T-helper 17 cell (primary cell): ENCODE results near the gene TMEM212. TPM values are rescaled to one million over a fixed set of nuclear protein-coding genes. Genes with fewer than 3 reads are reported as not detected.

Source experiments
- ATAC-seq: fragments of 150-1000 bp; cut with Tn5 transposase; 2 replicates; pipeline ENCODE4 v1.10.0; 2021; ENCODE audit warnings: mild to moderate bottlenecking, moderate library complexity
- DNase-seq, 3 donors: peaks; one replicate each; pipeline versions ENCODE4 v3.0.0 to v3.0.0-alpha.2; 2020 to 2021
- H3K9me3 ChIP-seq: one replicate; pipeline ENCODE4 v1.7.0; 2013; ENCODE audit warnings: low read length, mild to moderate bottlenecking; ENCODE audit not compliant: control insufficient read depth, poor library complexity, severe bottlenecking
- H3K27ac Mint-ChIP-seq: one replicate; pipeline ENCODE4 v1.8.0; 2022; ENCODE audit warnings: mild to moderate bottlenecking, moderate library complexity, mixed read lengths
- H3K27me3 Mint-ChIP-seq: one replicate; pipeline ENCODE4 v1.8.0; 2022; ENCODE audit warnings: mixed read lengths
- H3K36me3 Mint-ChIP-seq: one replicate; pipeline ENCODE4 v1.8.0; 2022; ENCODE audit warnings: low read depth, mixed read lengths
- H3K4me1 Mint-ChIP-seq: one replicate; pipeline ENCODE4 v1.8.0; 2022; ENCODE audit warnings: mild to moderate bottlenecking, mixed read lengths
- H3K4me3 Mint-ChIP-seq: one replicate; pipeline ENCODE4 v1.8.0; 2022; ENCODE audit warnings: mild to moderate bottlenecking, moderate library complexity, mixed read lengths
- total RNA-seq, 4 donors: library from RNA in 2 of 4; stranded (reverse) in 2 of 4; gene quantifications; one replicate each; pipeline ENCODE4 v1.2.3 and lab custom pipeline; 2022 to 2026

Gene TMEM212
- total RNA-seq (not detected), total RNA-seq (lab: John Stamatoyannopoulos, UW) (0 reads per million in 2 donors)

- peaks cover 9% of the 10 kb centered on the region for H3K4me1 Mint-ChIP-seq
- DNase-seq (no peak), ATAC-seq (no peak)
- H3K27me3 Mint-ChIP-seq = peaks cover 23% of the 10 kb centered on the region
- H3K27ac Mint-ChIP-seq = no peak within 1 kb of the TSS
- H3K9me3 ChIP-seq = no peaks in the 10 kb centered on the region
- no peak within 1 kb of the TSS for H3K4me3 Mint-ChIP-seq
- no peaks in the 10 kb centered on the region for H3K36me3 Mint-ChIP-seq
These were observed at the start of gene TMEM212 for GRCh38 chr3:171842864-171843518. TMEM212 (plus strand) TSS chr3:171843349; CDS start chr3:171843384, 35 bp downstream.

- H3K36me3 Mint-ChIP-seq = no peaks in the 10 kb centered on the region
- H3K9me3 ChIP-seq = no peaks in the 10 kb centered on the region
- H3K4me3 Mint-ChIP-seq = no peak overlapping the region
- H3K27me3 Mint-ChIP-seq = peaks cover 6% of the 10 kb centered on the region
- ATAC-seq = no peak
- H3K4me1 Mint-ChIP-seq = peaks cover 10% of the 10 kb centered on the region
- no peak for DNase-seq
- H3K27ac Mint-ChIP-seq = no peak overlapping the region
These were observed 46.4 kb upstream of the TMEM212 start for GRCh38 chr3:171796625-171797264.

- ATAC-seq (no peak), DNase-seq (no peak)
- Mint-ChIP-seq H3K4me3 (no peak overlapping the region), H3K4me1 (peaks cover 10% of the 10 kb centered on the region), H3K36me3 (no peaks in the 10 kb centered on the region), H3K27ac (no peak overlapping the region), H3K27me3 (peaks cover under 1% of the 10 kb centered on the region)
- no peaks in the 10 kb centered on the region for H3K9me3 ChIP-seq
These were observed 45.9 kb upstream of the TMEM212 start for GRCh38 chr3:171797265-171797679.

- no peak for ATAC-seq
These were observed 45.3 kb upstream of the TMEM212 start for GRCh38 chr3:171797873-171798272.

GRCh38 chr3:171799501-171799900 is 43.6 kb upstream of the TMEM212 start:
- DNase-seq = no peak
- ATAC-seq = no peak
- Mint-ChIP-seq H3K27me3 (no peaks in the 10 kb centered on the region), H3K27ac (no peak overlapping the region), H3K36me3 (no peaks in the 10 kb centered on the region), H3K4me3 (no peak overlapping the region), H3K4me1 (peaks cover 22% of the 10 kb centered on the region)
- H3K9me3 ChIP-seq = no peaks in the 10 kb centered on the region

More at GRCh38 chr3:171797873-171798272, 45.3 kb upstream of the TMEM212 start:
- Mint-ChIP-seq H3K4me3 (no peak overlapping the region), H3K27ac (no peak overlapping the region), H3K27me3 (no peaks in the 10 kb centered on the region), H3K36me3 (no peaks in the 10 kb centered on the region), H3K4me1 (peaks cover 16% of the 10 kb centered on the region)
- DNase-seq = no peak
- no peaks in the 10 kb centered on the region for H3K9me3 ChIP-seq

- Mint-ChIP-seq H3K27me3 (no peaks in the 10 kb centered on the region), H3K4me1 (peaks cover 24% of the 10 kb centered on the region), H3K36me3 (no peaks in the 10 kb centered on the region), H3K27ac (peak overlapping the region; percentile 57), H3K4me3 (no peak overlapping the region)
- ATAC-seq = no peak
- H3K9me3 ChIP-seq = no peaks in the 10 kb centered on the region
- DNase-seq = no peak
These were observed 41.2 kb upstream of the TMEM212 start for GRCh38 chr3:171801738-171802589.

GRCh38 chr3:171802590-171802956 is 40.6 kb upstream of the TMEM212 start:
- no peak for ATAC-seq

GRCh38 chr3:171803044-171803443 is 40.1 kb upstream of the TMEM212 start:
- DNase-seq (no peak), ATAC-seq (no peak)
- no peak overlapping the region for H3K4me3 Mint-ChIP-seq
- no peaks in the 10 kb centered on the region for H3K27me3 Mint-ChIP-seq
- H3K4me1 Mint-ChIP-seq = peaks cover 31% of the 10 kb centered on the region
- H3K9me3 ChIP-seq = no peaks in the 10 kb centered on the region
- no peaks in the 10 kb centered on the region for H3K36me3 Mint-ChIP-seq
- peak overlapping the region; percentile 32 for H3K27ac Mint-ChIP-seq

More at GRCh38 chr3:171802590-171802956, 40.6 kb upstream of the TMEM212 start:
- Mint-ChIP-seq H3K27ac (peak overlapping the region; percentile 32), H3K27me3 (no peaks in the 10 kb centered on the region), H3K4me3 (no peak overlapping the region), H3K4me1 (peaks cover 28% of the 10 kb centered on the region), H3K36me3 (no peaks in the 10 kb centered on the region)
- no peaks in the 10 kb centered on the region for H3K9me3 ChIP-seq
- no peak for DNase-seq

GRCh38 chr3:171804618-171805389 is 38.3 kb upstream of the TMEM212 start:
- no peaks in the 10 kb centered on the region for H3K27me3 Mint-ChIP-seq
- no peak for ATAC-seq
- peak overlapping the region; percentile 34 for H3K27ac Mint-ChIP-seq
- no peak overlapping the region for H3K4me3 Mint-ChIP-seq
- peaks cover 39% of the 10 kb centered on the region for H3K4me1 Mint-ChIP-seq
- no peaks in the 10 kb centered on the region for H3K36me3 Mint-ChIP-seq
- DNase-seq = no peak
- H3K9me3 ChIP-seq = no peaks in the 10 kb centered on the region

- ATAC-seq (no peak), DNase-seq (no peak)
- Mint-ChIP-seq H3K36me3 (no peaks in the 10 kb centered on the region), H3K27ac (no peak overlapping the region), H3K27me3 (peaks cover 1% of the 10 kb centered on the region), H3K4me1 (peaks cover 39% of the 10 kb centered on the region), H3K4me3 (no peak overlapping the region)
- no peaks in the 10 kb centered on the region for H3K9me3 ChIP-seq
These were observed 37.5 kb upstream of the TMEM212 start for GRCh38 chr3:171805687-171806086.

- peaks cover 39% of the 10 kb centered on the region for H3K4me1 Mint-ChIP-seq
These were observed 36.7 kb upstream of the TMEM212 start for GRCh38 chr3:171806200-171807128.

GRCh38 chr3:171807129-171807675 is 35.9 kb upstream of the TMEM212 start:
- Mint-ChIP-seq H3K27ac (no peak overlapping the region), H3K36me3 (no peaks in the 10 kb centered on the region), H3K27me3 (peaks cover 4% of the 10 kb centered on the region), H3K4me3 (no peak overlapping the region), H3K4me1 (peaks cover 31% of the 10 kb centered on the region)
- ATAC-seq (no peak), DNase-seq (no peak)
- H3K9me3 ChIP-seq = no peaks in the 10 kb centered on the region

More at GRCh38 chr3:171806200-171807128, 36.7 kb upstream of the TMEM212 start:
- Mint-ChIP-seq H3K27ac (no peak overlapping the region), H3K27me3 (peaks cover 4% of the 10 kb centered on the region), H3K36me3 (no peaks in the 10 kb centered on the region), H3K4me3 (no peak overlapping the region)
- no peak for ATAC-seq
- no peaks in the 10 kb centered on the region for H3K9me3 ChIP-seq
- DNase-seq = no peak
